Nephron (organoid): Measurements from ENCODE around the gene UBR1.

ENCODE experiments used
- H3K27ac Mint-ChIP-seq, 3 experiments: 2 replicates each; pipeline ENCODE4 v1.8.0; 2020; ENCODE audit warnings: mixed read lengths in 3 of 3, mild to moderate bottlenecking in 2 of 3, moderate library complexity in 1 of 3
- H3K27me3 Mint-ChIP-seq: 2 replicates; pipeline ENCODE4 v1.8.0; 2021; ENCODE audit warnings: low read depth, mild to moderate bottlenecking, moderate library complexity, mixed read lengths
- H3K36me3 Mint-ChIP-seq: 2 replicates; pipeline ENCODE4 v1.8.0; 2020; ENCODE audit warnings: low read depth, mixed read lengths
- H3K4me1 Mint-ChIP-seq: 2 replicates; pipeline ENCODE4 v1.8.0; 2020; ENCODE audit warnings: mixed read lengths
- H3K4me3 Mint-ChIP-seq, 3 experiments: 2 replicates each; pipeline ENCODE4 v1.8.0; 2020; ENCODE audit warnings: mild to moderate bottlenecking in 3 of 3, mixed read lengths in 3 of 3, moderate library complexity in 2 of 3
- H3K9me3 Mint-ChIP-seq: 2 replicates; pipeline ENCODE4 v1.8.0; 2020; ENCODE audit warnings: mixed read lengths
- CTCF ChIP-seq, 3 experiments: fragments of 200-600 bp; sonication (generic); IDR thresholded peaks; one replicate each; pipeline ENCODE4 v1.5.0; 2021; ENCODE audit warnings: antibody characterized with exemption in 3 of 3; ENCODE audit not compliant: unreplicated experiment in 3 of 3

UBR1 gene

GRCh38 chr15:43105778-43106485 is at the start of gene UBR1:
Gene UBR1 (minus strand): TSS chr15:43106038. CDS start chr15:43106022, 16 bp downstream.
- Mint-ChIP-seq H3K4me3 (peak within 1 kb of the TSS; percentile 94 to 99 (median 97)), H3K36me3 (peaks cover 27% of the 10 kb centered on the region)

GRCh38 chr15:43153269-43153668 is 47.4 kb upstream of the UBR1 start:
- Mint-ChIP-seq H3K4me3 (no peak overlapping the region), H3K27ac (no peak overlapping the region), H3K36me3 (peaks cover 21% of the 10 kb centered on the region), H3K27me3 (no peaks in the 10 kb centered on the region), H3K4me1 (no peaks in the 10 kb centered on the region), H3K9me3 (no peaks in the 10 kb centered on the region)
- TF ChIP-seq CTCF (IDR thresholded peaks at IDR 0.05; ENCODE audit: unreplicated experiment in 3 of 3), result no peak

More at GRCh38 chr15:43105778-43106485, at the start of gene UBR1:
- Mint-ChIP-seq H3K4me1 (peaks cover 44% of the 10 kb centered on the region), H3K27ac (peak within 1 kb of the TSS; percentile 97 to 99 (median 99)), H3K27me3 (peaks cover 9% of the 10 kb centered on the region), H3K9me3 (no peaks in the 10 kb centered on the region)
- TF ChIP-seq CTCF (IDR thresholded peaks at IDR 0.05; ENCODE audit: unreplicated experiment in 3 of 3), result no peak

- H3K27me3 Mint-ChIP-seq, result no peaks in the 10 kb centered on the region
- no peaks in the 10 kb centered on the region for H3K4me1 Mint-ChIP-seq
- H3K9me3 Mint-ChIP-seq, result no peaks in the 10 kb centered on the region
- H3K36me3 Mint-ChIP-seq, result peaks cover 14% of the 10 kb centered on the region
- H3K27ac Mint-ChIP-seq, result no peak overlapping the region
- no peak for TF ChIP-seq CTCF (IDR thresholded peaks at IDR 0.05; ENCODE audit: unreplicated experiment in 3 of 3)
- H3K4me3 Mint-ChIP-seq, result no peak overlapping the region
These were observed 45.9 kb upstream of the UBR1 start for GRCh38 chr15:43151688-43152087.

GRCh38 chr15:43150191-43150929 is 44.5 kb upstream of the UBR1 start:
- Mint-ChIP-seq H3K27ac (no peak overlapping the region), H3K4me3 (no peak overlapping the region)
- no peak for TF ChIP-seq CTCF (IDR thresholded peaks at IDR 0.05; ENCODE audit: unreplicated experiment in 3 of 3)

GRCh38 chr15:43146184-43146583 is 40.3 kb upstream of the UBR1 start:
- Mint-ChIP-seq H3K9me3 (no peaks in the 10 kb centered on the region), H3K36me3 (peaks cover 11% of the 10 kb centered on the region), H3K4me1 (no peaks in the 10 kb centered on the region), H3K27me3 (no peaks in the 10 kb centered on the region), H3K4me3 (no peak overlapping the region), H3K27ac (no peak overlapping the region)
- TF ChIP-seq CTCF (IDR thresholded peaks at IDR 0.05; ENCODE audit: unreplicated experiment in 3 of 3), result no peak

More at GRCh38 chr15:43150191-43150929, 44.5 kb upstream of the UBR1 start:
- Mint-ChIP-seq H3K36me3 (peaks cover 11% of the 10 kb centered on the region), H3K27me3 (no peaks in the 10 kb centered on the region), H3K4me1 (no peaks in the 10 kb centered on the region), H3K9me3 (no peaks in the 10 kb centered on the region)
